DND-41 (cell line): ENCODE data around the gene ITGB5.

Experiments
- CTCF ChIP-seq: IDR thresholded peaks from 2 replicates; pipeline ENCODE4 v1.5.1; 2012; ENCODE audit warnings: borderline replicate concordance, low read length, moderate library complexity, mild to moderate bottlenecking; ENCODE audit not compliant: poor library complexity, severe bottlenecking; ENCODE audit errors: extremely low read depth
- EZH2 ChIP-seq: IDR thresholded peaks from 3 replicates; pipeline ENCODE4 v1.6.1; 2012; ENCODE audit warnings: borderline replicate concordance, low read depth, mild to moderate bottlenecking, moderate library complexity, low read length, inconsistent platforms; ENCODE audit not compliant: severe bottlenecking

GRCh38 chr3:124811436-124811835 lies 75.7 kb downstream of the ITGB5 start:
- no peak for TF ChIP-seq CTCF
- TF ChIP-seq EZH2 = no peak
